ACC112 (cell line): ENCODE measurements around the gene TMTC2.

ENCODE experiments used
- H2AFZ ChIP-seq: fragments of 200-600 bp; sonication (generic); one replicate; pipeline ENCODE4 v1.6.0; 2017; ENCODE audit warnings: antibody characterized with exemption, low read length; ENCODE audit not compliant: unreplicated experiment
- H3K27ac ChIP-seq: fragments of 200-600 bp; sonication (generic); 2 replicates; pipeline ENCODE4 v1.5.1; 2014; ENCODE audit warnings: low read depth, mild to moderate bottlenecking, antibody characterized with exemption, low read length, moderate library complexity
- H3K27me3 ChIP-seq: fragments of 200-600 bp; sonication (generic); 2 replicates; pipeline ENCODE4 v1.6.1; 2014; ENCODE audit warnings: mild to moderate bottlenecking, antibody characterized with exemption, low read length, moderate library complexity, mixed read lengths; ENCODE audit not compliant: insufficient read depth
- H3K36me3 ChIP-seq: fragments of 200-600 bp; sonication (generic); 2 replicates; pipeline ENCODE4 v1.6.1; 2016; ENCODE audit warnings: mild to moderate bottlenecking, antibody characterized with exemption, low read length, moderate library complexity, mixed read lengths; ENCODE audit not compliant: insufficient read depth
- H3K4me1 ChIP-seq: fragments of 200-600 bp; sonication (generic); one replicate; pipeline ENCODE4 v1.6.1; 2016; ENCODE audit warnings: low read length, mixed read lengths; ENCODE audit not compliant: insufficient read depth, unreplicated experiment, control insufficient read depth
- H3K4me3 ChIP-seq: fragments of 200-600 bp; sonication (generic); 2 replicates; pipeline ENCODE4 v1.5.1; 2014; ENCODE audit warnings: mild to moderate bottlenecking, low read depth, low read length
- H3K79me2 ChIP-seq: fragments of 200-600 bp; sonication (generic); one replicate; pipeline ENCODE4 v1.6.0; 2016; ENCODE audit warnings: low read length; ENCODE audit not compliant: control insufficient read depth, unreplicated experiment, insufficient read depth

TMTC2 gene

DNA sequence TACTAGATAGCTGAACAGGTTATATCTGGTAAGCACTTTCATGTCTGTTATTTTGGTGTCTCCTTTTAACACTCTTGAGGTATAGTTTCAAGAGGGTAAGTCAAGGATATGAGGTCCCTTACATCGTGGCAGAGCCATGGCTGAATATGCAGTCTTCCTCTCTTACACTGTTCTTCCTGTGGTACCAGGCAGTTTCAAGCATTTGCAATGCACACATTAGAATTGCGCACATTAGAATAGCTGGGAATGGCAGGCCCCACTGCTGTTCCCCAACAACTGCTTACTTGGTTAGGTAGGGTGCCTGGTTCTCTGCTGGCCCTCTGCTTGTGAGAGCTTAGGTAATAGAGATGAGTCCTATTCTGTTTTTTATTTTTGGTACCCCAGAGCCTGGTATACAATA, 41.2 kb downstream of the TMTC2 start:
- H3K27me3 ChIP-seq, result no peaks in the 10 kb centered on the region
- no peak overlapping the region for H2AFZ ChIP-seq
- no peak overlapping the region for H3K4me3 ChIP-seq
- no peaks in the 10 kb centered on the region for H3K79me2 ChIP-seq
- H3K27ac ChIP-seq, result no peak overlapping the region
- no peaks in the 10 kb centered on the region for H3K36me3 ChIP-seq
- H3K4me1 ChIP-seq, result no peaks in the 10 kb centered on the region

DNA sequence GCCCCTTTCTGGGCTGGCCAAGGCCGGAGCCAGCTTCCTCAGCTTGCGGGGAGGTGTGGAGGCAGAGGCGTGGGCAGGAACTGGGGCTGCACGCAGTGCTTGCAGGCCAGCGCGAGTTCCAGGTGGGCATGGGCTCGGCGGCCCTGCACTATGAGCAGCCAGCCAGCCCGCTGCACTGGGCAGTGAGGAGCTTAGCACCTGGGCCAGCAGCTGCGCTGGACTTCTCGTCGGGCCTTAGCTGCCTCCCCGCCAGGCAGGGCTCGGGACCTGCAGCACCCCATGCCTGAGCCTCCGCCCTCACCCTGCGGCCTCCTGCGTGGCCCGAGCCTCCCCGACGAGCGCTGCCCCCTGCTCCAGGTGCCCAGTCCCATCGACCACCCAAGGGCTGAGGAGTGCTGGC, 42.0 kb downstream of the TMTC2 start:
- H3K27ac ChIP-seq, result no peak overlapping the region
- no peaks in the 10 kb centered on the region for H3K79me2 ChIP-seq
- H3K4me1 ChIP-seq, result no peaks in the 10 kb centered on the region
- no peak overlapping the region for H3K4me3 ChIP-seq
- no peaks in the 10 kb centered on the region for H3K27me3 ChIP-seq
- no peak overlapping the region for H2AFZ ChIP-seq
- no peaks in the 10 kb centered on the region for H3K36me3 ChIP-seq

DNA sequence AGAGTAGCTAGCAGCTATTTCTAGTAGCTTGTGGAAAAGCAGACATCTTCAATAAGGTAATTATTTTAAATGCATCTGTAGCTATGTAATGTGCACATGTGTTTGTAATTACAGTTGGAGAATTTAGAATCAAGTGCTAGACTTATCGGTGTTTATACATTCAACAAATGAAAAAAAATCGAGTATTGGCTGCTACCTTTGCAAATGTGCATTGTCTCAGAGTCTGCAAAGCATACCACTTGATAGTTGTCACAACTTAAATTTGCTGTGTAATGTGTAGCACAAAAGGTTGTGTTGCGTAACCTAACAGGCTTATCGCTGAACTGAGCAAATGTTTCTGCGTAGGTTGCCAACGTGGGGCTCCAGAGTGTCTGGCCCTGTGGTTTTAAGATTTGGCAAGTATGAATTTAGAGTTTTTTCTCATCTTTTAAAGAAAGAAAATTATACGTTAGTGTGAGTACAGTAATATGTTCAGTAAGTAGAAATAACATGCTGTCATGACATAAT, 44.3 kb downstream of the TMTC2 start:
- peak overlapping the region; percentile 36 for H3K27ac ChIP-seq
- no peaks in the 10 kb centered on the region for H3K79me2 ChIP-seq
- no peak overlapping the region for H3K4me3 ChIP-seq
- no peak overlapping the region for H2AFZ ChIP-seq
- no peaks in the 10 kb centered on the region for H3K27me3 ChIP-seq
- H3K4me1 ChIP-seq, result no peaks in the 10 kb centered on the region
- H3K36me3 ChIP-seq, result no peaks in the 10 kb centered on the region

DNA sequence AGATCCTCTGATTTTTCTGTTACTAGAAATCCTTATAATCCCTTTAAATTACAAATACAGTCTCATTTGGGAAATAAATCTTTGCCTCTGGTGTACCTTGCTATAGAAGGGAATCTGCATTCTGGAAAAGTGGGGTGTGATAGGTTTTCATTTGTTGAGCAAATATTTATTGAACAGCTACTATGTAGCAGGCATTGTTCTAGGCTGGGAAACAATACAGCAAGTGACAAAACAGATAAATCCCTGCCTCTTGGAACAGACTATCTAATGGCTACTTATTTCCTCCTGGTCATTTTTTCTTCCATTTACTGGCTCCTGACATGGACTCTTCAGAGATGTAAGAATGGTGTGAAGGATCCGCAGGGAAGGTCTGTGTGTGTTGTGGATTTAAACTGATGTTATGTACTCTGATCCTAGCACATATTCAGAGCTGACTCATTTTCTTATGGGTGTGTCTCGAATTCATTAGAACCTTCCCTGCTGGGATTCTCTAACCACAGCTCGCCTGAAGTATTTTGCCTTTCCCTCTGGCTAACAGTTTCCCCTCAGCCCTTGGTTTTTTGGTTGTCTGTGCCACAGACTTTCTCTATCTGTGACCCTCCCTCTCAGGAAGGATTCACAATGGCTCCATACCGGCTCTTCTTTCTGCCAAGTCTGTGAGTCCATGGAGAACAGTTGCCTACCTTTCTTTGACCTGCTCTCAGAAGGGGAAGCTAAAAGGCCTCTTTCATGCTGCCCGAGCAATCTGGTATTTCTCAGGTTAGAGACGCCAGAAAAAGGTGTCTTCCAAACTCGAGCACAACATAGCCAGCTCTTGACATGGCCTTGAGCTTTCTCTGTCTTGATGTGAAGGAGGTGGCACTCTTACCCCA, 53.7 kb downstream of the TMTC2 start:
- Histone ChIP-seq H3K27me3 (no peaks in the 10 kb centered on the region), H3K4me3 (no peak overlapping the region), H3K79me2 (no peaks in the 10 kb centered on the region), H3K27ac (no peak overlapping the region), H2AFZ (peak overlapping the region; percentile 56), H3K4me1 (peaks cover 9% of the 10 kb centered on the region), H3K36me3 (no peaks in the 10 kb centered on the region)

DNA sequence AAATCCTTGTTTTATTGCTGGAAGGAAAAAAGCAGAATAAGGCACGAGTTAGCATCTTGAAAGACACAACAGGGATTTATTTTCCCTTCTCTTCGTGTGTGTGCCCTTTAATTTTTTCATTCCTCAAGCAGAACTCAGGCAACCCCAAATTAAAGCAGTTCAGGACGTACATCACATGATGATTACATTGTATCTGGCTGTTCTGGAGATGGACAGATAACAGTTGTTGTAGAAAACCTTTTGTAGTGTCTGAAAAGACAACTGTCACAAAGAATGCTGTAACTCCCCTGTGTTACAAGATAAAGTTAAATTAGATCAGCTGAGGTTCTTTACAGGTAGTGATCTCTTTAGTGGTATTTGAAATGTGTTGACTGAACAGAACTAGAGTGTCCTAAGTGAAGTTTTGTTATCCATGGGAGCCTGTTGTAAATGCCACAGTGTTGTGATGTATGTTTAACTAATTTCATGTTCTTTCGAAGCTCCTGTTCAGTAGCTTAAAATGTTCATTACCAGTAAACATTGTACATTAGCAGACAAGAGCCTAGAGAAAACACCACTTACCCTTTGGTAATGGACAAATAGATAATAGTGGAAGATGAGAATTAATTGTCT, 58.5 kb downstream of the TMTC2 start:
- H3K27ac ChIP-seq, result no peak overlapping the region
- no peak overlapping the region for H3K4me3 ChIP-seq

DNA sequence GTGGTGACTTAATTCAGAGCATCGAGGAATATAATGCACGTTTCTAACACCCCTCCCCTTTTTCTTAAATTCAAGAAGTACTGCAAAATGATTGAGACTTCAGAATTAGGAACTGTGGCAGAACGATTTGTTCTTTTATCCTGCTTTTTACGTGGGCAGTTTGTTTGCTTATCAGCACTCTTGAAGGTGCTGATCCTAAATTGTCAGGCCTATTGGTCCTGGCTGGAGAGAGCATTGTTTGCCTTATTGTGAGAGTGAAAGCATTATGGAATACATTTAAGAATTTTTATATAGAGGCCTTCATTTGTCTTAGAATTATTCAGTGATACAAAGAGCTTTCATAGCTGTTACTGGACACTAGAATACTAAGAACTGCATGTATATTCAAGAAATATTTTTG, 59.1 kb downstream of the TMTC2 start:
- no peak overlapping the region for H2AFZ ChIP-seq
- no peak overlapping the region for H3K27ac ChIP-seq
- no peak overlapping the region for H3K4me3 ChIP-seq
- H3K36me3 ChIP-seq, result no peaks in the 10 kb centered on the region
- no peaks in the 10 kb centered on the region for H3K27me3 ChIP-seq
- H3K79me2 ChIP-seq, result no peaks in the 10 kb centered on the region
- H3K4me1 ChIP-seq, result no peaks in the 10 kb centered on the region

More for the DNA sequence above, 58.5 kb downstream of the TMTC2 start:
- H3K79me2 ChIP-seq, result no peaks in the 10 kb centered on the region
- H3K27me3 ChIP-seq, result no peaks in the 10 kb centered on the region
- no peaks in the 10 kb centered on the region for H3K36me3 ChIP-seq
- H3K4me1 ChIP-seq, result peaks cover 6% of the 10 kb centered on the region
- H2AFZ ChIP-seq, result no peak overlapping the region

DNA sequence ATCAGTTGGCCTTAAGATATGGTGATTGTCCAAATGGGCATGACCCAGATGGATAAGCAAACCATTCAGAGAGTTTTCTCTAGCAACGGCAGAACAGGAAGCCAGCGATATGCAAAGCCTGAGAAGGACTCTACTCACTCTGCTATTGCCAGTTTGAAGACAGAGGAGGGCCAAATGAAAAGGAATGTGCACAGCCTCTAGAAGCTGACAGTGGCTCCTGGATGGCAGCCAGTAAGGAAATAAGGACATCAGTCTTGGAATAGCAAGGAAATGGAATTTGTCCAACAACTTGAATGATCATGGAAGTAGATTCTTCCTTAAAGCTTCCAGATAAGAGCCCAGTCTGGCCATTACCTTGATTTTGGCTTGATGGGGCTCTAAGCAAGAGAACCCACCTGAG, 60.0 kb downstream of the TMTC2 start:
- no peaks in the 10 kb centered on the region for H3K36me3 ChIP-seq
- no peak overlapping the region for H2AFZ ChIP-seq
- no peaks in the 10 kb centered on the region for H3K27me3 ChIP-seq
- H3K4me3 ChIP-seq, result no peak overlapping the region
- H3K79me2 ChIP-seq, result no peaks in the 10 kb centered on the region
- no peaks in the 10 kb centered on the region for H3K4me1 ChIP-seq
- no peak overlapping the region for H3K27ac ChIP-seq

DNA sequence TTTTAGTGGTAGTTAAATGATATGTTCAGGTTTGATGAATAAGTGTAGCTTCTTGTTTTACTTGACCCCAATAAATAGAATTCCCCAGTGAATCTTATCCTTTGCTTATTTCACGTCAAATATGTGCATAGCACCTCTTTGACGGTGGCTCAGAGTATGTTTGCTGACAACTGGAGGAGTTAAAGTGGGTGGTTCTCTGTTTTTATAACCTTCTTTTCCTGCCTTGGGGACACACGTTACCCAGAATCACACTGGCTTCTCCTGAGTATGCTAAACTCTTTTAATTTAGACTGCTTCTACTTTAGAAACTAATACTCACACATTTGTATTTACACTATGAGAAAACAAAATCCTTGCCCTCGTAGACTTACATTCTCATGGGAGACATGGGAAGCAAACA, 62.3 kb downstream of the TMTC2 start:
- H3K4me1 ChIP-seq, result no peaks in the 10 kb centered on the region
- no peaks in the 10 kb centered on the region for H3K79me2 ChIP-seq
- no peaks in the 10 kb centered on the region for H3K36me3 ChIP-seq
- H3K27ac ChIP-seq, result no peak overlapping the region
- no peaks in the 10 kb centered on the region for H3K27me3 ChIP-seq
- no peak overlapping the region for H2AFZ ChIP-seq
- H3K4me3 ChIP-seq, result no peak overlapping the region

DNA sequence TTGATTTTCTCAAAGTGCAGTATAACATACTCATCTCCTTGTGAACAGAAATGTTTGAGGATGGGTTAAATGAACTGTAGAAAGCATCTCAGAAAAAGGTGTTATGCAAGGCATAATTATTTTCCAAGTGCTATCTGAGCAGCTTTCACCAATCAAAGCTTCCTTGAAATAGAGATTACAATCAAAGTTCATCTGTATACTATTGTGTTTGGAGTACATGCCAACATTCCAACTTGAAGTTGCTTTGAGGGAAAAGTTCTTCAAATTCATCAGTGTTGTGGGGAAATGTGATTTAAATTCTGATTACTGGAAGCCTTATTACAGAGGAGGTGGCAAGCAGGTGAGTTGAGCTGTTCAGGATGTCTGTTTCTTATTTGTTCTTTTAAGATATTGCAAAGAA, 68.2 kb downstream of the TMTC2 start:
- H3K27ac ChIP-seq, result no peak overlapping the region

DNA sequence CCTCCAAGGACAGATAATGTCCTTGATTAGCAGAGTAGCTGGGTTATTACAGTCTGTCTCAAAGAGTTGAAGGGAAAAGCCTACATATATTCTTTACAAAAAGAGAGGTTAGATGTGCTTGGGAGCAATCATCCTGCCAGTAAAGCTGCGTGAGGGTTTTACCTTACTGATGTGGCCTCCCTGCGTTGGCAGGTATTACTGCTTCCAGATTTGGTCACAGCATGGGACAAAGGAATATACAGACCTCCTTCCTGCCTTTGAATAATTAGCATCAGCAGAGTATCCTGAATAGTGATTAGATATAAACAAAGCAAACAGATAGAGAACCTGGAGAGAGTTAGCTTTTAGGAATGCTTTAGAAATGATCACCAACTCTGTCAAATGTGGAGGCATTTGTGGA, 69.6 kb downstream of the TMTC2 start:
- no peak overlapping the region for H3K27ac ChIP-seq
- H3K36me3 ChIP-seq, result no peaks in the 10 kb centered on the region
- peaks cover 4% of the 10 kb centered on the region for H3K4me1 ChIP-seq
- H2AFZ ChIP-seq, result no peak overlapping the region
- H3K79me2 ChIP-seq, result no peaks in the 10 kb centered on the region
- no peak overlapping the region for H3K4me3 ChIP-seq
- H3K27me3 ChIP-seq, result no peaks in the 10 kb centered on the region

More for the DNA sequence above, 68.2 kb downstream of the TMTC2 start:
- Histone ChIP-seq H3K4me3 (no peak overlapping the region), H3K27me3 (no peaks in the 10 kb centered on the region), H3K4me1 (peaks cover 4% of the 10 kb centered on the region), H3K36me3 (no peaks in the 10 kb centered on the region), H3K79me2 (no peaks in the 10 kb centered on the region), H2AFZ (no peak overlapping the region)

DNA sequence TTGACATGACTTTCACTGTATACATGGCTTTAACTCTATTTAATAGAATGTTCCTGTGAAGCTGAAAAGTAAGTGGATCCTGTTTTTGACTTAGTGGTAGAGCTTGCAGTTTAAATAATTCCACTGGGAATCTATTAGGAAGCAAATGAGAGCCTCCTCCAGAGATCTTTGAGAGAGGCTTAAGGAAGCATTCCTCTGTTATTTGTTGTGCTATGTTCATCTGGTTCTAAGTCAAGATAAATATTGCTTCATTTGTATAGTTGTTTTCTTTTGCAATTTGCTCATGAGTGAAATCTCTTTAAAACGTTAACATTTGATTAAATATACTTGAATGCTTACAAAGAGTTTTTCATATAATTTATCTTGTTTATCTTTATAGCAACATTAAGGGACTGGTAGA, 70.4 kb downstream of the TMTC2 start:
- no peaks in the 10 kb centered on the region for H3K27me3 ChIP-seq
- no peak overlapping the region for H3K27ac ChIP-seq
- H3K4me3 ChIP-seq, result no peak overlapping the region
- H3K4me1 ChIP-seq, result peaks cover 4% of the 10 kb centered on the region
- no peaks in the 10 kb centered on the region for H3K79me2 ChIP-seq
- no peaks in the 10 kb centered on the region for H3K36me3 ChIP-seq
- H2AFZ ChIP-seq, result no peak overlapping the region
